Neural cell (in vitro differentiated cells): Measurements from ENCODE around the gene SCGN. TPM values are rescaled to one million over a fixed set of nuclear protein-coding genes. Genes with fewer than 3 reads are reported as not detected.
A peak's percentile ranks its signal among the peaks of the same experiment; 100 is the strongest.

ENCODE experiments used
- H2AFZ ChIP-seq: fragments of 200-600, 300-800 bp; sonication (generic), shearing (Covaris generic); 2 replicates; pipeline ENCODE4 v1.6.0; 2014; ENCODE audit warnings: low read depth, mild to moderate bottlenecking, antibody characterized with exemption, low read length, moderate library complexity
- H3F3A ChIP-seq: fragments of 200-600 bp; shearing (Covaris generic); 2 replicates; pipeline ENCODE4 v1.6.1; 2016; ENCODE audit warnings: mild to moderate bottlenecking, moderate library complexity, mixed read lengths, antibody characterized with exemption, low read length; ENCODE audit not compliant: insufficient read depth, poor library complexity, severe bottlenecking
- H3K27ac ChIP-seq: fragments of 200-600, 300-800 bp; sonication (generic), shearing (Covaris generic); 2 replicates; pipeline ENCODE4 v1.5.1; 2014; ENCODE audit warnings: mild to moderate bottlenecking, low read length, moderate library complexity
- H3K27me3 ChIP-seq: fragments of 300-800, 200-600 bp; sonication (generic), shearing (Covaris generic); 2 replicates; pipeline ENCODE4 v1.6.0; 2014; ENCODE audit warnings: mild to moderate bottlenecking, low read depth, low read length, moderate library complexity; ENCODE audit not compliant: insufficient read depth
- H3K36me3 ChIP-seq: fragments of 300-800, 200-600 bp; sonication (generic), shearing (Covaris generic); 2 replicates; pipeline ENCODE4 v1.5.1; 2014; ENCODE audit warnings: mild to moderate bottlenecking, antibody characterized with exemption, low read length, moderate library complexity; ENCODE audit not compliant: insufficient read depth
- H3K4me2 ChIP-seq: fragments of 300-800, 200-600 bp; sonication (generic), shearing (Covaris generic); 2 replicates; pipeline ENCODE4 v1.6.0; 2014; ENCODE audit warnings: mild to moderate bottlenecking, low read length
- H3K4me3 ChIP-seq: fragments of 300-800, 200-600 bp; sonication (generic), shearing (Covaris generic); 2 replicates; pipeline ENCODE4 v1.5.1; 2014; ENCODE audit warnings: mild to moderate bottlenecking, low read length, moderate library complexity
- H3K79me2 ChIP-seq: fragments of 200-600 bp; shearing (Covaris generic); replicated peaks from 2 replicates; pipeline ENCODE4 v1.6.0; 2014; ENCODE audit warnings: mild to moderate bottlenecking, low read length, moderate library complexity; ENCODE audit not compliant: insufficient read depth
- H3K9ac ChIP-seq: fragments of 300-800, 200-600 bp; sonication (generic), shearing (Covaris generic); 2 replicates; pipeline ENCODE4 v1.6.1; 2016; ENCODE audit warnings: mild to moderate bottlenecking, low read length, mixed read lengths
- H3K9me2 ChIP-seq: fragments of 200-600 bp; shearing (Covaris generic); 2 replicates; pipeline ENCODE4 v1.6.1; 2016; ENCODE audit warnings: mild to moderate bottlenecking, low read length, mixed read lengths; ENCODE audit not compliant: insufficient read depth
- H3K9me3 ChIP-seq: fragments of 200-600, 300-800 bp; sonication (generic), shearing (Covaris generic); 2 replicates; pipeline ENCODE4 v1.6.1; 2016; ENCODE audit warnings: mild to moderate bottlenecking, mixed run types, low read length, moderate library complexity, mixed read lengths
- H4K20me1 ChIP-seq: fragments of 200-600 bp; shearing (Covaris generic); 2 replicates; pipeline ENCODE4 v1.6.1; 2016; ENCODE audit warnings: mild to moderate bottlenecking, mixed run types; ENCODE audit not compliant: insufficient read depth
- EP300 ChIP-seq: fragments of 450-650 bp; conservative IDR thresholded peaks from 2 replicates; pipeline ENCODE4 v1.6.1; 2014; ENCODE audit warnings: antibody characterized with exemption, mild to moderate bottlenecking, moderate library complexity; ENCODE audit not compliant: poor library complexity, severe bottlenecking
- EZH2 ChIP-seq: fragments of 200-600, 300-800 bp; shearing (Covaris generic), sonication (generic); IDR thresholded peaks from 2 replicates; pipeline ENCODE4 v1.6.1; 2014; ENCODE audit warnings: antibody characterized with exemption, low read length, borderline replicate concordance, mild to moderate bottlenecking; ENCODE audit not compliant: insufficient read depth, poor library complexity, severe bottlenecking
- MXI1 ChIP-seq: fragments of 450-650 bp; conservative IDR thresholded peaks from 2 replicates; pipeline ENCODE4 v1.6.1; 2014; ENCODE audit warnings: antibody characterized with exemption, mild to moderate bottlenecking; ENCODE audit not compliant: poor library complexity, severe bottlenecking
- POLR2AphosphoS5 ChIP-seq: IDR thresholded peaks from 2 replicates; pipeline ENCODE4 v1.6.1; 2012
- RAD21 ChIP-seq: fragments of 450-650 bp; conservative IDR thresholded peaks from 2 replicates; pipeline ENCODE4 v1.6.1; 2014; ENCODE audit warnings: antibody characterized with exemption, mild to moderate bottlenecking, moderate library complexity
- SMC3 ChIP-seq: fragments of 450-650 bp; conservative IDR thresholded peaks from 2 replicates; pipeline ENCODE4 v1.6.1; 2014; ENCODE audit warnings: antibody characterized with exemption, mild to moderate bottlenecking, moderate library complexity; ENCODE audit not compliant: poor library complexity
- TAF1 ChIP-seq: IDR thresholded peaks from 2 replicates; pipeline ENCODE4 v1.6.1; 2012; ENCODE audit warnings: low read depth
- polyA plus RNA-seq: library from polyadenylated mRNA; depleted of rRNA; stranded (reverse); fragments of >200 nt; gene quantifications from 2 replicates; pipeline ENCODE4 v1.2.3, GENCODE V29; 2014
- TF ChIP-seq, protein P1 (sequence below): fragments of 450-650 bp; IDR thresholded peaks from 2 replicates; pipeline ENCODE4 v1.5.1; 2014; ENCODE audit warnings: antibody characterized with exemption, mild to moderate bottlenecking, moderate library complexity; ENCODE audit not compliant: poor library complexity, severe bottlenecking
- TF ChIP-seq, protein P2 (sequence below): IDR thresholded peaks from 2 replicates; pipeline ENCODE4 v1.6.1; 2012; ENCODE audit warnings: borderline replicate concordance

SCGN gene
- polyA plus RNA-seq, 1 donor from 2014 or later, result 254 TPM

DNA sequence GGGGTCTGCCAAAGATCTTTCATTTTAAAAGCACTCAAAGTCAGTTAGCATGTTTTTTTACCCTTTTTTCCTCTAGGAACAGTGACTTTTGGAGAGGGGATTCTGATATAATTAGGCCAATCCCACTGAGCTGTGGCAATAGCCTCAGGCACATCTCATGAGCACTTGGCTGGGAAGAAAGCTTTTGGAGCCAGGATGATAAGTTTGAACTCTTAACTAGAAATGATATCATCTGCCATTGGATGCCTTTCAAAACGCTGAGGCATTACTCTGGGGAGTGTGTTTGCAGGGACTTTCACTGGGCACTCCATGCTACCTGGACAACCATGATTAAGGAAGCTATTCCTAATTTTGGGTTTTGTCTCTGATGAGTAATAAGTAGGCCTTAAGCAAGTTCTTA lies 3.7 kb downstream of the SCGN start:
- H3K27me3 ChIP-seq, result peaks cover 25% of the 10 kb centered on the region

DNA sequence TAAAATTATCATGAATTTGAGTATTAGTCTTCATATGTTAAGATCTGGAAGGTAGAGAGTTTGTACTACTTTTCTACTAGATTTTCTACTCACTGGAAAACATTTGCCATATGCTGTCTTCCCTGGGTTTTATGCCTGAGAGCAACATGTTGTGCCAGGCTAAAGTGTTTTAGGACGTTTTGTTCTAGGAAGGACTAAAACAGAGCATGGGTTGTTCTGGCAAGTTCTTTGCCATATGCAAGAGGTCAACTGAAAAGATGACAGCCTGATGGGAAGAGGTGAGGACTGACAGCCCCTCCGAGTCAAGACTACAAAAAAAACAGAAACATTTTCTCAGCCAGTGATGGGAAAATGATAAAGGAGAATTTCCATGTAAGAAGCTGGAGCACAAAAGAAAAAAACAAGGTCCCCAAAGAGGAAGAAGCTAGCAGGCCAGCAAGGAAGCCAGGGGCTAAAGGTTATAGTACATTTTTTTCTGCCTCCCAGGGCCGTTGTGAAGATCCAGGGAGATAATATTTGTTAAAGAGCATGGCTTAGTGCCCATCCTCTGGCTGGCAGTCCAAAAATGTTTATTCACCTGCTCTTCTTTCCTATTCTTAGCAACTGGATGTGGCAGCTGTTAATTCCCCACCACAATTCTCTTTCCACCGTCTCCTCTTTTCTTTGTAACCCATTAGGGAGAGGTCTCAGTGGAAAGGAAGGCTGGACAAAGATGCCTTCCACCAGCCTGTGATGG lies 7.8 kb downstream of the SCGN start:
- no peaks in the 10 kb centered on the region for H3K9me3 ChIP-seq
- H3K9me2 ChIP-seq, result no peaks in the 10 kb centered on the region
- TF ChIP-seq, protein P1, sequence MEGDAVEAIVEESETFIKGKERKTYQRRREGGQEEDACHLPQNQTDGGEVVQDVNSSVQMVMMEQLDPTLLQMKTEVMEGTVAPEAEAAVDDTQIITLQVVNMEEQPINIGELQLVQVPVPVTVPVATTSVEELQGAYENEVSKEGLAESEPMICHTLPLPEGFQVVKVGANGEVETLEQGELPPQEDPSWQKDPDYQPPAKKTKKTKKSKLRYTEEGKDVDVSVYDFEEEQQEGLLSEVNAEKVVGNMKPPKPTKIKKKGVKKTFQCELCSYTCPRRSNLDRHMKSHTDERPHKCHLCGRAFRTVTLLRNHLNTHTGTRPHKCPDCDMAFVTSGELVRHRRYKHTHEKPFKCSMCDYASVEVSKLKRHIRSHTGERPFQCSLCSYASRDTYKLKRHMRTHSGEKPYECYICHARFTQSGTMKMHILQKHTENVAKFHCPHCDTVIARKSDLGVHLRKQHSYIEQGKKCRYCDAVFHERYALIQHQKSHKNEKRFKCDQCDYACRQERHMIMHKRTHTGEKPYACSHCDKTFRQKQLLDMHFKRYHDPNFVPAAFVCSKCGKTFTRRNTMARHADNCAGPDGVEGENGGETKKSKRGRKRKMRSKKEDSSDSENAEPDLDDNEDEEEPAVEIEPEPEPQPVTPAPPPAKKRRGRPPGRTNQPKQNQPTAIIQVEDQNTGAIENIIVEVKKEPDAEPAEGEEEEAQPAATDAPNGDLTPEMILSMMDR, result no peak
- TF ChIP-seq EP300 (no peak), RAD21 (no peak), POLR2AphosphoS5 (no peak), EZH2 (no peak), MXI1 (no peak), TAF1 (no peak), SMC3 (no peak)
- TF ChIP-seq, protein P2, sequence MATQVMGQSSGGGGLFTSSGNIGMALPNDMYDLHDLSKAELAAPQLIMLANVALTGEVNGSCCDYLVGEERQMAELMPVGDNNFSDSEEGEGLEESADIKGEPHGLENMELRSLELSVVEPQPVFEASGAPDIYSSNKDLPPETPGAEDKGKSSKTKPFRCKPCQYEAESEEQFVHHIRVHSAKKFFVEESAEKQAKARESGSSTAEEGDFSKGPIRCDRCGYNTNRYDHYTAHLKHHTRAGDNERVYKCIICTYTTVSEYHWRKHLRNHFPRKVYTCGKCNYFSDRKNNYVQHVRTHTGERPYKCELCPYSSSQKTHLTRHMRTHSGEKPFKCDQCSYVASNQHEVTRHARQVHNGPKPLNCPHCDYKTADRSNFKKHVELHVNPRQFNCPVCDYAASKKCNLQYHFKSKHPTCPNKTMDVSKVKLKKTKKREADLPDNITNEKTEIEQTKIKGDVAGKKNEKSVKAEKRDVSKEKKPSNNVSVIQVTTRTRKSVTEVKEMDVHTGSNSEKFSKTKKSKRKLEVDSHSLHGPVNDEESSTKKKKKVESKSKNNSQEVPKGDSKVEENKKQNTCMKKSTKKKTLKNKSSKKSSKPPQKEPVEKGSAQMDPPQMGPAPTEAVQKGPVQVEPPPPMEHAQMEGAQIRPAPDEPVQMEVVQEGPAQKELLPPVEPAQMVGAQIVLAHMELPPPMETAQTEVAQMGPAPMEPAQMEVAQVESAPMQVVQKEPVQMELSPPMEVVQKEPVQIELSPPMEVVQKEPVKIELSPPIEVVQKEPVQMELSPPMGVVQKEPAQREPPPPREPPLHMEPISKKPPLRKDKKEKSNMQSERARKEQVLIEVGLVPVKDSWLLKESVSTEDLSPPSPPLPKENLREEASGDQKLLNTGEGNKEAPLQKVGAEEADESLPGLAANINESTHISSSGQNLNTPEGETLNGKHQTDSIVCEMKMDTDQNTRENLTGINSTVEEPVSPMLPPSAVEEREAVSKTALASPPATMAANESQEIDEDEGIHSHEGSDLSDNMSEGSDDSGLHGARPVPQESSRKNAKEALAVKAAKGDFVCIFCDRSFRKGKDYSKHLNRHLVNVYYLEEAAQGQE, result no peak
- no peak overlapping the region for H3K4me3 ChIP-seq
- H3K9ac ChIP-seq, result no peak overlapping the region
- H3K79me2 ChIP-seq, result no peaks in the 10 kb centered on the region
- H2AFZ ChIP-seq, result no peak overlapping the region
- H3K36me3 ChIP-seq, result no peaks in the 10 kb centered on the region
- H3K4me2 ChIP-seq, result no peak overlapping the region
- no peaks in the 10 kb centered on the region for H3K27me3 ChIP-seq
- H3K27ac ChIP-seq, result no peak overlapping the region
- H3F3A ChIP-seq, result no peaks in the 10 kb centered on the region
- H4K20me1 ChIP-seq, result no peaks in the 10 kb centered on the region

More for the DNA sequence above, 3.7 kb downstream of the SCGN start:
- Histone ChIP-seq H3K4me2 (no peak overlapping the region), H4K20me1 (no peaks in the 10 kb centered on the region), H3K79me2 (no peaks in the 10 kb centered on the region), H3K9me2 (no peaks in the 10 kb centered on the region), H3K9me3 (no peaks in the 10 kb centered on the region), H3K9ac (no peak overlapping the region), H2AFZ (no peak overlapping the region), H3F3A (no peaks in the 10 kb centered on the region), H3K4me3 (no peak overlapping the region), H3K27ac (peak overlapping the region; percentile 26), H3K36me3 (no peaks in the 10 kb centered on the region)
- TF ChIP-seq, protein P2, result no peak
- no peak for TF ChIP-seq EP300
- TF ChIP-seq, protein P1, result no peak
- no peak for TF ChIP-seq POLR2AphosphoS5
